Erythroblast (primary cell): Measurements from ENCODE around the gene NKRF.

ENCODE experiments used
- GATA1 ChIP-seq: IDR thresholded peaks from 2 replicates; pipeline ENCODE4 v1.6.1; 2011; ENCODE audit warnings: low read depth, mild to moderate bottlenecking, control low read depth, low read length, moderate library complexity
- POLR2A ChIP-seq: IDR thresholded peaks from 2 replicates; pipeline ENCODE4 v1.6.1; 2011; ENCODE audit warnings: mild to moderate bottlenecking, low read length

DNA sequence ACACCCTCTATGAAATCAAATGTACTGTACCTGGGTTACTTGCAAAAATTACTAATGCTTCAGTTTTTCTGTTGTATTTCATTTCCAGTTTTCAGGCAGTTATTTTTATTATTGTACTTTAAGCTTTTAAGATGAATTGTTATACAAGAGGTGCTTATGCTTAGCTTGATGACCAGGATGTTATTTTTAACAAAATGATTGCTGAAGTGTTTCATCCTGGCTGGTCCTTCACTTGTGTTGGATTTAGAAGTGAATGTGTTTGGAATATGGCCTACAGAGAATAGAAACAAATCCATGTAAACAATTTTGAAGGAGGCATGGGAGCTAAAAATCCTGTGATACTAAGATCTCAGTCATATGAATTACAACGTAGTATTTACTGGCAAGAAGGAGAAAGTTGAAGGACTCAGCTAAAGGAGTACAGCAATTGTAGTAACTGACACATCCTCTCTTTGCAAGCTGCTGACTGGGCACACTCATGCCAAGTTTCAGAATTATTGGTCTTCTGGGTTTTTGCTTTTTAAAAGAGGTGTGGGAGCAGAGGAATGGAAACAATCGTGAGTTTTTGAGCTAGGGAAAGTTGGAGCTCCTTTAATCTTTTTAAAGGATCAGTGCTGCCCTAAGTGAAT is 22.7 kb downstream of the NKRF start:
- TF ChIP-seq POLR2A (no peak), GATA1 (no peak)
